Fibroblast of lung (primary cell): Measurements from ENCODE around the gene ACOT8. TPM values are rescaled to one million over a fixed set of nuclear protein-coding genes. Genes with fewer than 3 reads are reported as not detected.

Source experiments
- DNase-seq, 2 donors: peaks; one replicate each; pipeline versions ENCODE4 v3.0.0 to v3.0.0-alpha.2; 2010; ENCODE audit warnings: low read depth in 2 of 2
- H2AFZ ChIP-seq: 2 replicates; pipeline ENCODE4 v1.5.1; 2012; ENCODE audit warnings: low read length, control low read depth, inconsistent platforms
- H3K27ac ChIP-seq: 2 replicates; pipeline ENCODE4 v1.5.1; 2011; ENCODE audit warnings: low read length, control low read depth; ENCODE audit not compliant: insufficient read depth
- H3K27me3 ChIP-seq: 2 replicates; pipeline ENCODE4 v1.5.1; 2011; ENCODE audit warnings: mild to moderate bottlenecking, low read length; ENCODE audit not compliant: control insufficient read depth, insufficient read depth
- H3K36me3 ChIP-seq: 2 replicates; pipeline ENCODE4 v1.5.1; 2011; ENCODE audit warnings: low read length; ENCODE audit not compliant: control insufficient read depth, insufficient read depth
- H3K4me1 ChIP-seq: 2 replicates; pipeline ENCODE4 v1.5.1; 2011; ENCODE audit warnings: low read length; ENCODE audit not compliant: control insufficient read depth, insufficient read depth; ENCODE audit errors: extremely low read depth
- H3K4me2 ChIP-seq: 2 replicates; pipeline ENCODE4 v1.5.1; 2011; ENCODE audit warnings: low read length, control low read depth; ENCODE audit not compliant: insufficient read depth; ENCODE audit errors: extremely low read depth
- H3K4me3 ChIP-seq, 4 experiments: fragments of 200-600 bp in 1 of 4; sonication (generic) in 1 of 4; replicated peaks in 1 of 4; 2 replicates each; pipeline ENCODE4 v1.5.1; 2011 to 2016; ENCODE audit warnings: low read length in 4 of 4, low read depth in 3 of 4, mild to moderate bottlenecking in 3 of 4, control low read depth in 2 of 4, inconsistent platforms in 1 of 4, mixed read lengths in 1 of 4; ENCODE audit not compliant: insufficient read depth in 1 of 4; ENCODE audit errors: control extremely low read depth in 1 of 4
- H3K79me2 ChIP-seq: 2 replicates; pipeline ENCODE4 v1.5.1; 2012; ENCODE audit warnings: mild to moderate bottlenecking, low read length, inconsistent platforms; ENCODE audit not compliant: control insufficient read depth, insufficient read depth
- H3K9ac ChIP-seq: 2 replicates; pipeline ENCODE4 v1.5.1; 2011; ENCODE audit warnings: mild to moderate bottlenecking, low read length, control low read depth; ENCODE audit not compliant: insufficient read depth
- H3K9me3 ChIP-seq: 2 replicates; pipeline ENCODE4 v1.5.1; 2012; ENCODE audit warnings: low read depth, low read length; ENCODE audit not compliant: control insufficient read depth, insufficient read depth
- H4K20me1 ChIP-seq: 2 replicates; pipeline ENCODE4 v1.5.1; 2011; ENCODE audit warnings: low read length; ENCODE audit not compliant: control insufficient read depth, insufficient read depth; ENCODE audit errors: extremely low read depth
- CTCF ChIP-seq, 2 donors: IDR thresholded peaks in 1 of 2; conservative IDR thresholded peaks in 1 of 2; 1 replicate in 1 of 2; 2 replicates in 1 of 2; pipeline ENCODE4 v1.5.1; 2011 to 2012; ENCODE audit warnings: low read length in 2 of 2, control low read depth in 1 of 2, inconsistent platforms in 1 of 2, low read depth in 1 of 2, mild to moderate bottlenecking in 1 of 2
- EZH2 ChIP-seq: IDR thresholded peaks from 2 replicates; pipeline ENCODE4 v1.5.1; 2012; ENCODE audit warnings: low read length, control low read depth, mild to moderate bottlenecking; ENCODE audit errors: missing control alignments
- polyA plus RNA-seq, 2 donors: library from polyadenylated mRNA; depleted of rRNA in 1 of 2; stranded (reverse) in 1 of 2; unstranded in 1 of 2; fragments of >200 nt; gene quantifications; 2 replicates each; pipeline ENCODE4 v1.2.1, GENCODE V29; 2011 to 2012; ENCODE audit warnings: missing spikeins in 1 of 2
- total RNA-seq: library from RNA; depleted of rRNA; stranded (reverse); fragments of >200 nt; gene quantifications from 2 replicates; pipeline ENCODE4 v1.2.1, GENCODE V29; 2014

The ACOT8 gene
- total and polyA plus RNA-seq, 2 donors (not counting 1 experiment from before 2014, with no cell fraction given) = 18.0 to 44.4 TPM

- no peak overlapping the region for H2AFZ ChIP-seq
- peaks cover 6% of the 10 kb centered on the region for H3K79me2 ChIP-seq
- no peaks in the 10 kb centered on the region for H3K36me3 ChIP-seq
- no peak overlapping the region for H3K4me2 ChIP-seq
- TF ChIP-seq EZH2 (no peak), CTCF (conservative IDR thresholded peaks at IDR 0.05 in 1 of 2, IDR thresholded peaks at IDR 0.05 in 1 of 2; ENCODE audit: low read depth in 1 of 2, low read length in 2 of 2) (no peak)
- H3K27me3 ChIP-seq = no peaks in the 10 kb centered on the region
- H3K9me3 ChIP-seq = no peaks in the 10 kb centered on the region
- H3K9ac ChIP-seq = no peak overlapping the region
- H3K27ac ChIP-seq = no peak overlapping the region
- no peak for DNase-seq
- no peak overlapping the region for H3K4me3 ChIP-seq
- H3K4me1 ChIP-seq = no peaks in the 10 kb centered on the region
- no peaks in the 10 kb centered on the region for H4K20me1 ChIP-seq
Observed at GRCh38 chr20:45861221-45862075, 4.3 kb upstream of the ACOT8 start.

DNA sequence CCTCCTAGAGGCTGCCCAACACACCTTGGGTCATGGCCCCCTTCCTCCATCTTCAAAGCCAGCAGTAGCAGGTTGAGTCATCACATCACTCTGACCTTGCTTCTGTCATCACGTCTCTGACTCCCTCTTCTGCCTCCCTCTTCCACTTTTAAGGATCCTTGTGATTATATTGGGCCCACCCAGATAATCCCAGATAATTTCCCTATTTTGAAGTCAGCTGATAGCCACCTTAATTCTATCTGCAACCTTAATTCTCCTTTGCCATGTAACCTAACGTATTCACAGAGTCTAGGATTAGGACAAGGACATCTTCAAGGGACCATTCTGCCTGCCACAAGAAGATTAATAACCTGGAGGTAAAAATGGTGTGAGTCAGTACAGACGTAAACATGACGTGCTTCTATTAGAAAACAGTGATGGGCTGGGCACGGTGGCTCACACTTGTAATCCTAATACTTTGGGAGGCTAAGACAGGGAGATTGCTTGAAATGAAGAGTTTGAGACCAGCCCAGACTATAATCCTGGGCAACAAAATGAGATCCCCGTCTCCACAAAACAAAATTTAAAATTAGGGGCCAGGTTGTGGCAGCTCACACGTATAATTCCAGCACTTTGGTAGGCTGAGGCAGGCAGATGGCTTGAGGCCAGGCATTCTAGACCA lies 3.5 kb upstream of the ACOT8 start:
- no peaks in the 10 kb centered on the region for H3K36me3 ChIP-seq
- H3K9ac ChIP-seq = no peak overlapping the region
- H3K79me2 ChIP-seq = peaks cover 13% of the 10 kb centered on the region
- H3K27ac ChIP-seq = no peak overlapping the region
- no peaks in the 10 kb centered on the region for H4K20me1 ChIP-seq
- H2AFZ ChIP-seq = no peak overlapping the region
- no peaks in the 10 kb centered on the region for H3K9me3 ChIP-seq
- no peak overlapping the region for H3K4me2 ChIP-seq
- peaks cover 2% of the 10 kb centered on the region for H3K4me1 ChIP-seq
- H3K27me3 ChIP-seq = no peaks in the 10 kb centered on the region
- TF ChIP-seq EZH2 = no peak
- TF ChIP-seq CTCF (conservative IDR thresholded peaks at IDR 0.05 in 1 of 2, IDR thresholded peaks at IDR 0.05 in 1 of 2; ENCODE audit: low read depth in 1 of 2, low read length in 2 of 2) = no peak
- DNase-seq = peak in 1 of 2 donors; percentile 45
- H3K4me3 ChIP-seq = no peak overlapping the region

DNA sequence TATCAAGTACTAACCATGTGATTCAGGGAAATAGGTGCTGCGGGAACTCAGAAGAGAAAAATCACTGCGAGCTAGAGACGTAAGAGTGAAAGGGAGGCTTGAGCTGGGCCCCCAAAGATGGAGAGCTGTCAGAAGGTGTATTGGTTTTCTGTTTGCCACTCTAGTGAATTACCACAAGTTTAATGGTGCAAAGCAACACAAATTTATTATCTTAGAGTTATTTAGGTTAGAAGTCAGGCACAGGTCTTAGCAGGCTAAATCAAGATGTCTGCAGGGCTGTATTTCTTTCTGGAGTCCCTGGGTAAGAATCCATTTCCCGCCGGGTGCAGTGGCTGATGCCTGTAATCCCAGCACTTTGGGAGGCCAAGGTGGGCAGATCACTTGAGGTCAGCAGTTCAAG lies 2.7 kb upstream of the ACOT8 start:
- Histone ChIP-seq H3K4me1 (peaks cover 2% of the 10 kb centered on the region), H3K9ac (no peak overlapping the region), H3K4me2 (no peak overlapping the region), H3K27ac (no peak overlapping the region), H3K36me3 (peaks cover 1% of the 10 kb centered on the region), H4K20me1 (no peaks in the 10 kb centered on the region), H2AFZ (no peak overlapping the region), H3K9me3 (no peaks in the 10 kb centered on the region), H3K79me2 (peaks cover 16% of the 10 kb centered on the region), H3K4me3 (no peak overlapping the region), H3K27me3 (no peaks in the 10 kb centered on the region)
- TF ChIP-seq CTCF (conservative IDR thresholded peaks at IDR 0.05 in 1 of 2, IDR thresholded peaks at IDR 0.05 in 1 of 2; ENCODE audit: low read depth in 1 of 2, low read length in 2 of 2) (no peak), EZH2 (no peak)
- no peak for DNase-seq
